NCI-H82 (cell line): ENCODE data around the gene SNRNP70.
A peak's percentile ranks its signal among the peaks of the same experiment; 100 is the strongest.
"Not testable (repeated sequence)": the region's sequence is repeated elsewhere in the genome, so short reads cannot be mapped to it uniquely, and the experiment has no call there.

Experiments
- DNase-seq: peaks from one replicate; lab custom pipeline; 2025; lab: John Stamatoyannopoulos, UW

SNRNP70 gene

DNA sequence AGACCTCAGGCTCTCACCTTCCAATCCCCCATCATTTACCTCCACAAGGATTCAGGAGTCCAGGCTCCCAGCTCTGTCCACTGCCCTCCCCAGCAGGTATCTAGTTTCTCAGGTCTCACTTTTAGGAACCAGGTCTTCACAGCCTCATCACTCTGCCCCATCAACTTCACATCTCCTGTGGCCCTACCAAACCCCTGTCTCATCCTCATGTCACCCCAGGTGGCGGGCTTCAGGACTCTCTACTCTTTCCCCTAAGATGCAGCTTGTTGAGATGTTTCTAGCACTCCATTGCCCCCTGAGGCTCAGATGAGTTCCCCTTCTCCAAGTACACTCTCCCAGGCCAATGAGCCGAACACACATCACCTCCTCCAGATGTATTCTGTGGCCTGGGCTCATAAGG is 35.6 kb downstream of the SNRNP70 start:
- DNase-seq: no peak

DNA sequence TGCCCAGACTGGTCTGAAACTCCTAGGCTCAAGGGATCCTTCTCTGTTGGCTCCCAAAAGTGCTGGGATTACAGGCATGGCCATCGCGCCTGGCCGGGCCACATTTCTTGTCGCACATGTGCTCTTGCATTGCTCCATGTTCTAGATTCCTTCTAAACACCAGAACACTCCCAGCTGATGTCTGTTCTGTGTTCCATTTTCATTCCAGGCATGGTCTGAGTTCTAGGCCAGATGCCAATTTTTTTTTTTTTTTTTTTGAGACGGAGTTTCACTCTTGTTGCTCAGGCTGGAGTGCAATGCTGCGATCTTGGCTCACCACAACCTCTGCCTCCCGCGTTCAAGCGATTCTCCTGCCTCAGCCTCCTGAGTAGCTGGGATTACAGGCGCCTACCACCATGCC is 36.6 kb downstream of the SNRNP70 start:
- not testable (repeated sequence) for DNase-seq

DNA sequence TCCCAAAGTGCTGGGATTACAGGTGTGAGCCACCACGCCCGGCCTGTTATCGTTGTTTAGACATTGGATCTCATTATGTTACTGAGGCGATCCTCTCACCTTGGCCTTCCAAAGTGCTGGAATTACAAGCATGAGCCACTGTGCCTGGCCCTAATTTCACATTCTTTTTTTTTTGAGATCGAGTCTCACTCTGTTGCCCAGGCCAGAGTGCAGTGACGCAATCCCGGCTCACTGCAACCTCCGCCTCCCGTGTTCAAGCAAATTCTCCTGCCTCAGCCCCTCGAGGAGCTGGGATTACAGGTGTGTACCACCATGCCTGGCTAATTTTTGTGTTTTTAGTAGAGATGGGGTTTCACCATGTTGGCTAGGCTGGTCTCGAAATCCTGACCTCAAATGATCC is 38.0 kb downstream of the SNRNP70 start:
- DNase-seq: not testable (repeated sequence)

DNA sequence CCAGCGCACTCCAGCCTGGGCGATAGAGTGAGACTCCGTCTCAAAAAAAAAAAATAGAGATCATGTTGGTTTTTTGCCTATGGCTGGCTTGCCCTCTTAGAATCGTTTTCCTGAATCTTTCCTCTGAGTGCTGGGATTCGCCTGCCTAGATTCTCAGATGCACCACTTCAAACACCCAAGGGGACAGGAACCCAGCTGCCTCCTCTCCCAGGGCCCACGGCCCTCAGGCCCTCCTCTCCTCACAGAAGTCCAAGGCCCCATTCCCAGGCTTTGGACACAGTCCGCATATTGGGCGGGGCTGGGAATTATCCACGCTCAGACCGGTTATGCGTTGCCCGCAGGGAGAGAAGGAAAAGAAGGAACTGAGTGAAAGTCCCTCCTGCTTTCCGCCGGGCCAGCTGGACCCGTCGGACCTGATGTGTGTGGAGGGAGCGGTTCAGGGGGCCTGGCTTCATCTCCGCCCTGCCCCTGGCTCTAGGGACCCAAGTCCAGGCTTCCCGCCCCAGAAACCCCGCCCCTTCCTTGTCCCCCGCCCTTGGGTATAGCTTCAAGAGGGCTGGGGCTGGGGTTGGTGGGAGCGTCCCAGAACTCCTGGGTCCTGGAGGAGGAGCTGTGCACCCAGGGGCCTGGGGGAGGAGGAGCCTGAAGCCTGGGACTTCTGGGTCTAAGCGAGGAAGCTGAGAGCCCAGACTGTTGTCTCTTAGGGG is 39.9 kb downstream of the SNRNP70 start:
- peak; percentile 29 for DNase-seq

DNA sequence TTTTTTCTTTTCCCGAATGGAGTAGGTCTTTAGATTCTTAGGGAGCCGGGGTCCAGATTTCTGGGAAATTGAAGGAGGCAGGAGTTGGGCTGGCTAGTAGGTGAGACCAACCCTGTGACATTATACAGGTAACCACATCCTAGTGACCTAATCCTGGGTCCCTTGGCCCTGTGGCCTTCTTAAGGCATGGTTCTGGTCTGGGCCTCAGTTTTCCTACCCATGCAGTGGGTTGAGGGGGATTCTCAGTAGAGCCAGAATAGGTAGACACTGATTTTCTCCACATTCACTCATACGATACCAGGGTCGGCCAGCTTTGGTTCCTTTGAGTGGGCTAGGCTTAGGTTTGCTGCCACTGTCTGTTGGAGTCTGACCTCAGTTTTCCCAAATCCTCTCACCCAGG is 41.3 kb downstream of the SNRNP70 start:
- DNase-seq: no peak

DNA sequence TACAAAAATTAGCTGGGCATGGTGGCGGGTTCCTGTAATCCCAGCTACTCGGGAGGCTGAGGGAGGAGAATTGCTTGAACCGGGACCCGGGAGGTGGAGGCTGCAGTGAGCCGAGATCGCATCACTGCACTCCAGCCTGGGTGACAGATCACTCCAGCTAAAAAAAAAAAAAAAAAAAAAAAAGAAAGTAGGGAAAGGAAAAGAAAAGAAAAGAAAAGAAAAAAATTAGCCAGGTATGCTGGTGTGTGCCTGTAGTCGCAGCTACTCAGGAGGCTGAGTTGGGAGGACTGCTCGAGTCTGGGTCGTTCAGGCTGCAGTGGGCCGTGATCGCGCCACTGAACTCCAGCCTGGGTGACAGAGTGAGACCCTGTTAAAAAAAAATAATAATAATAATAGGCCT is 42.0 kb downstream of the SNRNP70 start:
- not testable (repeated sequence) for DNase-seq

DNA sequence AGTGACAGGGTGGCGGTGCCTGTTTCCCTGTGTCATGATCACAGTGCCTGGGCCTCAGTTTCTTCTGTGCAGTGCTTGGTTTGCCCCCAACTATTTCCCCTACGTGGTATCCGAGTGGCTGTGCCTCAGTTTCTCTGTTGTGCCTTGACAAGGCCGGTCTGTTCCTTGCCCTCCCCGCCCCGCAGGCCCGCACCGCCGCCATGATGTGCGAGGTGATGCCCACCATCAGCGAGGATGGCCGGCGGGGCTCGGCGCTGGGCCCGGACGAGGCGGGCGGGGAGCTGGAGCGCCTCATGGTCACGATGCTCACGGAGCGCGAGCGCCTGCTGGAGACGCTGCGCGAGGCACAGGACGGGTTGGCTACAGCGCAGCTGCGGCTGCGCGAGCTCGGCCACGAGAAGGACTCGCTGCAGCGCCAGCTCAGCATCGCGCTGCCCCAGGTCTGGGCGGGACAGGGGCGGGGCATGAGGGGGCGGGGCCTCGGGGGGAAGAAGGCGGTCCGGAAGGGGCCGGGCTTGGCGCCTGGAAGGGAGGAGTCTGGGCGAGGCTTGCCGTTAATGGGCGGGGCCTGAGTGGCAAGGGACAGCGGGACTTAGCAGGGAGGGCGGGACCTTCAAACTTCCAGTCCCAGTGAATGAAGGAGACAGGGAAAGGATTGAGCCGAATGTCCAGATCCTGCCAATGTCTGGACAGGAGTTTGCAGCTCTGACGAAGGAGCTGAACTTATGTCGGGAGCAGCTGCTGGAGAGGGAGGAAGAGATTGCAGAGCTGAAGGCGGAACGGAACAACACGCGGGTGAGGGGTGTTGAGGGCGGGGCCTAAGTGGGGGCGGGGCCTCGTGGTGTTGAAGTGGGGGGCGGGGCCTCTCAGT is 42.7 kb downstream of the SNRNP70 start:
- peak; percentile 98 for DNase-seq

DNA sequence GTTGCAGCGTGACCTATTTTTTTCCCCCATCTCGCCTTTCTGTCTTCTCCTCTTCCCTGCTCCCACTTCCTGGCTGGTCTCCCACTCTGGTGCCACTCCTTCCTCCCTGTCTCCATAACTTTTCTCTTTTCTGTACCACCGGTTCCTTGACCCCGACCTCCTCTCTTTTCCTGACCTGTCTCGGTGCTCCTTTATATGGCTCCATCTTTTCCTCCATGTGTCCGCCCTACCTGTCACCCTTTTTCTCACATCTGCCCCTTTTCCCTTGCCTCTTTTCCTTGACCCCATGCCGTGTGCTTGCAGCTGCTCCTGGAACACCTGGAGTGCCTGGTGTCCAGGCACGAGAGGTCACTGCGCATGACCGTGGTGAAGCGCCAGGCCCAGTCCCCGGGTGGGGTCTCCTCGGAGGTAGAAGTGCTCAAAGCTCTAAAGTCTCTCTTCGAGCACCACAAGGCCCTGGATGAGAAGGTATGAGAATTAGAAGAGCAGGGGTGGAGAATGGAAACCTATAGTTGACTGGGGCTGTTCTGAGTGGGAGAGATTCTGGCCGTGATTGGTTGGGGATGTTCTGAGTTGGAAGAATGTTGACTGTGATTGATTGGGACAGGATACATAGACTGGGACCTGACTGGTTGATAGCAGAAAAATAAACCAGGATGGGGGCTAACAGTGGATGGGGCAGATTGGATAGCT is 43.4 kb downstream of the SNRNP70 start:
- DNase-seq: no peak

DNA sequence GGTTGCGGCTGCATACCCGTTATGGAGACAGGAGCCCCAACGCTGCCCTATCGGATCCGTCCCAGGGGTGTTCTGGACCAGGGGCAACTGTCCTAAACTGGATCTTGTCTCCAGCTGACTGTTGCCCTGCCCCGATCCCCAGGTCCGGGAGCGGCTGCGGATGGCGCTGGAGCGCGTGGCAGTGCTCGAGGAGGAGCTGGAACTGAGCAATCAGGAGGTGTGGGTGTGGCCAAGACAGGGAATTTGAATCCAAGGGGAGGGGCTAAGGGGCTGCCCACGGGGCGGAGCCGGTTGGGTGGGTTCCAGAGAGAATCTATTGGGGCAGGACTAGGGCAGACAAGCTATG is 44.0 kb downstream of the SNRNP70 start:
- no peak for DNase-seq

DNA sequence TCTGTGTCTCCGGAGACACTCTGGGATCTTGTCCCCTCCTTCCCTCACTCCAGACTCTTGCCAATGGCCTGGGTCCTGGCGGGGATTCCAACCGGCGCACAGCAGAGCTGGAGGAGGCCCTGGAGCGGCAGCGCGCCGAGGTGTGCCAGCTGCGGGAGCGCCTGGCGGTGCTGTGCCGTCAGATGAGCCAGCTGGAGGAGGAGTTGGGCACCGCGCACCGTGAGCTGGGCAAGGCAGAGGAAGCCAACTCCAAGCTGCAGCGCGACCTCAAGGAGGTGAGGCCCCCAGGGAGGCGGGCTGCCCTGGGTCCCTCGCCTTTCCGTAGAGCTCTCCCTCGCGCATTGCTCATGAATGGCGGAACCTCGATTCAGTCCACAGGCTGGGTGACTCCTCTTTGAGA is 45.1 kb downstream of the SNRNP70 start:
- no peak for DNase-seq

DNA sequence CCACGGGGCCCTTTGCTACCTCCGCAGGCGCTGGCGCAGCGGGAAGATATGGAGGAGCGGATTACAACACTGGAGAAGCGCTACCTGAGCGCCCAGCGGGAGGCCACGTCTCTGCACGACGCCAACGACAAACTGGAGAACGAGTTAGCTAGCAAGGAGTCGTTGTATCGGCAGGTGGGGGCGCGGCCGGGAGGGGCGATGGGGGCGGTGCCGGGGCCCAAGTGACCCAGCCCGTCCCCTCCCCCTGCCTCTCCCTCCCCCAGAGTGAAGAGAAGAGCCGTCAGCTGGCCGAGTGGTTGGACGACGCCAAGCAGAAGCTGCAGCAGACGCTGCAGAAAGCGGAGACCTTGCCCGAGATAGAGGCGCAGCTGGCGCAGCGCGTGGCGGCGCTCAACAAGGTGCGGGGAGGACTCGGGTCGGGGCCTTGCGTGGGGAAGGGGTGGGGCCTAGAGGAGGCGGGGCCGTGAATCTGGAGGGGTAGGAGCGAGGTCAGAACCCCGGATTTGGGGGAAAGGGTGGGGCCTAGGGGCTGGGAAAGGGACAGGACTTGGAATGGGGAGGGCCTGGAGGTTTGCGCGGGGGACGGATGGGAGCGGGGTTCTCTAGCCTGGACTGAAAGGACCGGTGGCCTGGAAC is 47.8 kb downstream of the SNRNP70 start:
- DNase-seq: no peak

DNA sequence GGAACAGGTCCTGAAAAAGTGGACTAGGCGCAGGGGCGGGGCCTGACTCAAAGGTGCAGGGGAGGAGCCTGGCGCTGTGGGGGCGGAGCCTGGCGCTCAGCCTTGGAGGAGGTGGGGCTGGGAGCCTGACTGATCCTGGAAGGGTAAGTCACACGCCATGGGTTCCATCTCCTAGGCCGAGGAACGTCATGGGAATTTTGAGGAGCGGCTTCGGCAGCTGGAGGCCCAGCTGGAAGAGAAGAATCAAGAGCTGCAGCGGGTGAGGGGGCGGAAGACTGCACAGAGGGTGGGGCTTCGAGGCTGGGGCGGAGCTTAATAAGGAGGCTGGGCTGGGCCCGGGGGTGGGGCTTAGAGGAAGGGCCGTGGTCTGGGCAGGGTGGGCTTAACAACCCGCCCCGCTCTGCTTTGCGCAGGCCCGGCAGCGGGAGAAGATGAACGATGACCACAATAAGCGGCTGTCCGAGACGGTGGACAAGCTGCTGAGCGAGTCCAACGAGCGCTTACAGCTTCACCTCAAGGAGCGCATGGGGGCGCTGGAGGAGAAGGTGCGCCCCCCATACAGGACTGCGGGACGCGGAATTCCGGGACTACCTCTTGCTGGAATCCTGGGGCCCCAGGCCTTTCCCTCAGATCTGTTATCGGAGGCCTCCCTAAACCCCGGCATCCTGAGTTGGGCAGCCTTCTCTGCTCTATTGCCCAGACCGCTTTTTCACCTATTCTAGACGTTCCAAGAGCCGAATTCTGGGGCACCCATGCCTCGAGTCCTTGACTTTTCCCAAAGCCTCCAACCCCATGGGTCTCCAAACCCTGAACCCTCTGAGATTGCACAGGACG is 48.6 kb downstream of the SNRNP70 start:
- DNase-seq: peak; percentile 16

DNA sequence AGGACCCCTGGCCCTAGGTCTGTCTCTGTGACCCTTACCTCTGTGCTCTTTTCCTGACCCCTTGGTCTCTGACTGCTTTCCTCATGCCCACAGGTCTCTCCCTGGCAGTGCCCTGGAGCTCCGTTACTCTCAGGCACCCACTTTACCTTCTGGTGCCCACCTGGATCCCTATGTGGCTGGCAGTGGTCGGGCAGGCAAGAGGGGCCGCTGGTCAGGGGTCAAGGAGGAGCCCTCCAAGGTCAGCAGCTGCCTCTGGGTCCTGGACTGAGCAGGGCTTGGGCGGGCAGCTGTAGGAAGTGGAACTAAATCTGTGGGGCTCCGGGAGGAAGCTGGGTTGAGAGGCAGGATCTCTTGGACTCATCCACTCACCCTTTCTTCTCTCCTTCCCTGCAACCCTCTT is 50.4 kb downstream of the SNRNP70 start:
- DNase-seq: no peak

DNA sequence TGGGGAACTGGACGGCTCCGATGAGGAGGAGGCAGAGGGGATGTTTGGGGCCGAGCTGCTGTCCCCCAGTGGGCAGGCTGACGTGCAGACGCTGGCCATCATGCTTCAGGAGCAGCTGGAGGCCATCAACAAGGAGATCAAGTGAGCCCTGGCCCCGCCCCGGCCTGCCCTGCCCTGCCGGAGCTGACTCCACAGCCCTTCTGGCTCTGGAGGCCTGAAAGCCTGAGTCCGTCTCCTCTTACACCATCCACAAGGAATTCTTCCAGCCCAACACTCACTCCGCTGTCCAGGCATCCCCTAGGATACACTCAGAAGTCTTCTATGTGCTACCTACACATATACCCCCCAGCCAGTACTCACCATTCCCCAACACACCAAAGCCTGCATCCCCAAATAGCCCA is 51.5 kb downstream of the SNRNP70 start:
- no peak for DNase-seq

DNA sequence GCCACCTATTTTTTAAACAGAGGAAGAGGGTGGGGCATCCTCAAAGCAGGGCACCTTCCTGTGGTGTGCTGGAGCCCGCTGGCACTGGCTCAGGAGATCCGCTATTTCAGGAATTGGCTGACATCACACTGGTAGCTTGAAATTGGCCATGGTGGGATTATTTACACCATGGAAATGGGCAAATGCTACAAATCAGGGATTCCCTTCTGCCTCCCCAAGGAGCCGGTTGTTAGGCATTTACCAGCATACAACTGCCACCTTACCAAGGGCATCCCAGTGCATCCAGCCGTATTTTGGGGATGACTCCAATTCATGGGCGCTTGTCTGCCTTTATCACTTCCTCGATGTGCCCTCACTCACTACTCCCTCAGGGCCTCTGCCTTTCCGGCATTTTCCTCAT is 55.7 kb downstream of the SNRNP70 start:
- DNase-seq: no peak

DNA sequence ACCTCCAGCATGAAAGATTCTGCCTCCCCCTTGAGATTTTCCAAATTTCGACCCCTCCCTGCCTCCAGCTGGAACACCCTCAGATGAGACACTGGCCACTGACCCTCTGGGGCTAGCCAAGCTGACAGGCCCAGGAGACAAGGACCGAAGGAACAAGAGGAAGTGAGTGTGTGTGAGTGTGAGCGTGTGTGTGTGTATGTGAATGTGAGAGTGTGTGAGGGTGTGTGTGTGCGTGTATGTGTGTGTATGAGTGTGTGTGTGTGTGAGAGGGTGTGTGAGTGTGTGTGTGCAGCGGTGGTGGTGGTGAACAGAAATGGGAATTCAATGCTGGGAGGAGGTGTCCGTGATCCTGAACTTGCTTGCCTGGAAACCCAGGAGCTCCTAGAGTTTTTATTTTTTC is 56.1 kb downstream of the SNRNP70 start:
- no peak for DNase-seq

DNA sequence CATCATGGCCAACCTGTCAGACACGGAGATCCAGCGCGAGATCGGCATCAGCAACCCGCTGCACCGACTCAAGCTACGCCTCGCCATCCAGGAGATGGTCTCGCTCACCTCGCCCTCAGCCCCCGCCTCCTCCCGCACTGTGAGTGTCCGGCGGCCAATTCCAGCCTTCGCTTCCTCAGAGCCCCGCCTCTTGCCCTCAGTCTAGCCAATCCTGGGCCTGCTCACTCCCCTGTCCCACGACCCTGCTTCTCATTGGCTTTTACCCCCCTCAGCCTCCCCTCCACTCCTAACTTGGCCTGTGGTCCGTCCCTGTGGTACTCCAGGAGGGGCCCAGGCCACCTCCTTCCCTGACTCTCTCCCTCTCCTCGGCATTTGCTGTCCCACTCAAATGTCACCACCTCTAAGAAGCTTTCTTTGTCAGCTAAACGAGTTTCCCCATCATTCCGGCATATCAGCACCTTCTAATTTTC is 57.6 kb downstream of the SNRNP70 start:
- peak; percentile 98 for DNase-seq

DNA sequence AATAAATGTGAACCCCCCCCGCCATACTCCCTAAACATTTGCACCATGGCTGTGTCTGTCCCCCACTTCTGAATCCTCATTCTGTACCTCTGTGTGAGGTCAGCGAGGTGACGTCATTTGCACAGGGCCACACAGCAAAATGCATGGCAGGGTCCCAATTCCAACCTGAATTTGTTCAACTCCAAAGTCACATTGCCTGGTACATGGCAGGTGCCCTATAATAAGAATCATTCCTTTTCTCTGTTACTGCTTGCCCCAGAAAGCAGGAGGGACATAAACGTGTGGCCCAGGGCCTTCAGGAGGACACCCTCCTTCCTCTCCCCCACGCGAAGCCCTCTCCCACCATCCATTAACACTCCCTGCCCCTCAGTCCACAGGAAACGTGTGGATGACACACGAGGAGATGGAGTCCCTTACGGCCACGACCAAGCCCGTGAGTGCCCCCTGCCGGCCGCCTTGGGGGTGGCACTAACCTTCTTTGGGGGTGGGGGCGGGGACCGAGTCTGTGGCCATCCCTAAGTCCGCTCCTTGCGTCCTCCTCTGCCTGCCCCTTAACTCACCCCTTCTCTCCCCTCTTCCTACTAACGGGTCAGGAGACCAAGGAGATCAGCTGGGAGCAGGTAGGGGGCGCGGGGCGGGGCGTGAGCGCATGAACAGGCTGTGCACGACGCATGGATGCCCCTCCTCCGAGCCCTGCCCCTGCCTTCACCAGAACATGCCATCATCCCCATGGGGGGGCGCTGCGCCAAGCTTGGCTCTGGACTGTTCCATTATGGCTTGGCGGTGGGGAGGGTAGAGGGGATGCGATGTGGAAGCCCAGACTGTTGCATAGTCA is 60.5 kb downstream of the SNRNP70 start:
- peak; percentile 87 for DNase-seq

DNA sequence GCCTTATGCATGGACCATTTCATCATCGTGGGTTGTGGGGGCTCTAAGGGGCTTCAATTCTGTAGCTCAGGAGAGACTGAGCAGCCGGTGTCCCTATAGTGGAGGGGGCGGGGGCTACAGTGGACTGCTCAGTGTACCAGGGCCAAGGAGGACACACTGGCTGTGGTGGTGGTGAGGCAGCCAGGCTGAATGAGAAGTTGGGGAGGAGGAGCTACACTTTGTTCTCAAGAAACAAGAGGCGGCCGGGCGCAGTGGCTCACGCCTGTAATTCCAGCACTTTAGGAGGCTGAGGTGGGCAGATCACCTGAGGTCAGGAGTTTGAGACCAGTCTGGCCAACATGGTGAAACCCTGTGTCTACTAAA is 61.1 kb downstream of the SNRNP70 start:
- not testable (repeated sequence) for DNase-seq

DNA sequence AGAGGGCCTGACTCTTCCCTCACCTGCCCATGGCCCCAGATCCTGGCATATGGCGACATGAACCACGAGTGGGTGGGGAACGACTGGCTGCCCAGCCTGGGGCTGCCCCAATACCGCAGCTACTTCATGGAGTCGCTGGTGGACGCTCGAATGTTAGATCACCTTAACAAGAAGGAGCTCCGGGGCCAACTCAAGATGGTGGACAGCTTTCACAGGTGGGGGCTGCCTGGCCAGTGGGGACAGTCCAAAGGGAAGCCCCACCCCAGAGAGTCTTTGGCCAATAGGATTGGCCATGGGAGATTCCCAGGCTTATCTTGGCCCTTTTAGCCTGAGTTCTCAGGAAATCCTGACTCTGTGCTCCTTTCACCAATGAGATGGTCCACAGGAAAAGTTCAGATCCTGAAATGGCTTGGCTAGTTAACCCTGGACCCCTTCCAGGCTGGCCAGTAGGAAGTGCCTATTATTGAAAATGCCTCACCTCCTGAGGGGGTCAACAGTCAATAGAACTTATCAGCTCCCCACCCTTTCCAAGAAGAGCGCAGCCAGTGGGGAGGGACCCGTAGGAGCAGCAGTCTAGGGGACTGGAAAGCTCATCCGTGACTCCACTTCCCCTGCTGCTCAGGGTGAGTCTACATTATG is 62.9 kb downstream of the SNRNP70 start:
- peak; percentile 41 for DNase-seq
